M059J (cell line): Measurements from ENCODE around the gene KIR2DL4. TPM values are rescaled to one million over a fixed set of nuclear protein-coding genes. Genes with fewer than 3 reads are reported as not detected.

Experiments
- total RNA-seq: library from RNA; depleted of rRNA; stranded (reverse); fragments of >200 nt; shearing (Covaris generic); gene quantifications from 2 replicates; pipeline ENCODE4 v1.2.3, GENCODE V29; 2014; rRNA removed

Gene KIR2DL4
- total RNA-seq, 1 experiment from 2014 or later, result not detected

Other genes with a start within 250 kb of the KIR2DL4 start
- not detected in 2 replicates for gene LILRA2, start 229.8 kb upstream of the KIR2DL4 start, total RNA-seq
- not detected in 2 replicates for gene LILRA1, start 210.0 kb upstream of the KIR2DL4 start, total RNA-seq
- gene LILRB1, start 173.1 kb upstream of the KIR2DL4 start, total RNA-seq, result not detected in 2 replicates
- not detected in 2 replicates for gene LILRB4, start 140.6 kb upstream of the KIR2DL4 start, total RNA-seq
- gene KIR3DL3, start 79.2 kb upstream of the KIR2DL4 start, total RNA-seq, result not detected in 2 replicates
- gene KIR2DL3, start 65.1 kb upstream of the KIR2DL4 start, total RNA-seq, result not detected in 2 replicates
- not detected in 2 replicates for gene KIR2DL1, start 33.8 kb upstream of the KIR2DL4 start, total RNA-seq
- gene KIR3DL1, start 12.9 kb downstream of the KIR2DL4 start, total RNA-seq, result not detected in 2 replicates
- gene KIR2DS4, start 29.1 kb downstream of the KIR2DL4 start, total RNA-seq, result not detected in 2 replicates
- gene KIR3DL2, start 46.8 kb downstream of the KIR2DL4 start, total RNA-seq, result not detected in 2 replicates
- not detected in 2 replicates for gene FCAR, start 70.6 kb downstream of the KIR2DL4 start, total RNA-seq
- not detected in 2 replicates for gene NCR1, start 102.5 kb downstream of the KIR2DL4 start, total RNA-seq
- not detected in 2 replicates for gene NLRP7, start 143.9 kb downstream of the KIR2DL4 start, total RNA-seq
- gene NLRP2, start 162.8 kb downstream of the KIR2DL4 start, total RNA-seq, result not detected in 2 replicates
- gene GP6, start 234.7 kb downstream of the KIR2DL4 start, total RNA-seq, result not detected in 2 replicates